ENCODE data around the gene MAS1L. TPM values are rescaled to one million over a fixed set of nuclear protein-coding genes. Genes with fewer than 3 reads are reported as not detected.

MAS1L gene
- total RNA-seq, 1 experiment from 2014 or later: not detected

- Histone ChIP-seq H3K79me2 (ENCODE audit: insufficient read depth, low read length) (no peaks in the 10 kb centered on the region), H3K9me2 (ENCODE audit: insufficient read depth) (no peaks in the 10 kb centered on the region; the same call in 1 of the 2 replicates), H3K9ac (ENCODE audit: low read length) (no peak overlapping the region), H3K27ac (ENCODE audit: low read depth, low read length) (no peak overlapping the region), H2AFZ (ENCODE audit: low read depth, low read length, poor library complexity, severe bottlenecking) (no peak overlapping the region), H3K27me3 (ENCODE audit: insufficient read depth, low read length) (peaks cover 4% of the 10 kb centered on the region; the same call in 1 of the 2 replicates), H3K4me3 (replicated peaks in 1 of 2; ENCODE audit: low read depth in 1 of 2, low read length in 2 of 2) (no peak overlapping the region), H3K9me3 (ENCODE audit: control insufficient read depth in 1 of 2, insufficient read depth in 1 of 2, low read depth in 1 of 2, low read length in 2 of 2) (no peaks in the 10 kb centered on the region), H3K4me1 (ENCODE audit: control insufficient read depth in 1 of 2, insufficient read depth in 2 of 2, low read length in 2 of 2) (no peaks in the 10 kb centered on the region), H3K36me3 (ENCODE audit: control insufficient read depth in 1 of 2, insufficient read depth in 2 of 2, low read length in 2 of 2) (no peaks in the 10 kb centered on the region), H4K20me1 (ENCODE audit: insufficient read depth) (no peaks in the 10 kb centered on the region), H3K4me2 (ENCODE audit: low read length) (no peak overlapping the region)
- DNase-seq (ENCODE audit: low read depth, low spot score) (no peak), ATAC-seq (no peak)
- no TSS peak for BruUV-seq (replicated peaks)
- intact Hi-C loops (cut with micrococcal nuclease): no loop called here
- POLR2A ChIA-PET: no interaction called here
- CTCF ChIA-PET: no interaction called here
- TF ChIP-seq REST (IDR thresholded peaks at IDR 0.05; ENCODE audit: low read depth): no peak
- TF ChIP-seq SIN3A (IDR thresholded peaks at IDR 0.05; ENCODE audit: low read depth): no peak
- TF ChIP-seq TCF7L2 (IDR thresholded peaks at IDR 0.05; ENCODE audit: borderline replicate concordance, extremely low read depth, insufficient read depth, insufficient read length): no peak
- no peak for TF ChIP-seq FOSL1 (IDR thresholded peaks at IDR 0.05; ENCODE audit: low read depth)
- TF ChIP-seq ELF1 (IDR thresholded peaks at IDR 0.05; ENCODE audit: borderline replicate concordance, low read depth): no peak
- RAD21 ChIA-PET (ENCODE audit: low non-redundant PET in 1 of 2, low total read pairs in 2 of 2, uncharacterized antibody in 2 of 2, unreplicated experiment in 2 of 2): no interaction called here
Measured at GRCh38 chr6:29488874-29489273, 1.1 kb upstream of the MAS1L start.

GRCh38 chr6:29487131-29487530, 625 bp downstream of the MAS1L start:
- CTCF ChIA-PET: no interaction called here
- no peaks in the 10 kb centered on the region for H3K4me1 ChIP-seq (ENCODE audit: control insufficient read depth in 1 of 2, insufficient read depth in 2 of 2, low read length in 2 of 2)
- H3K9ac ChIP-seq (ENCODE audit: low read length): no peak overlapping the region
- BruUV-seq (replicated peaks): no TSS peak
- H4K20me1 ChIP-seq (ENCODE audit: insufficient read depth): no peaks in the 10 kb centered on the region
- no peak overlapping the region for H3K4me2 ChIP-seq (ENCODE audit: low read length)
- H3K27ac ChIP-seq (ENCODE audit: low read depth, low read length): no peak overlapping the region
- no peaks in the 10 kb centered on the region for H3K79me2 ChIP-seq (ENCODE audit: insufficient read depth, low read length)
- no peaks in the 10 kb centered on the region for H3K27me3 ChIP-seq (ENCODE audit: insufficient read depth, low read length)
- no peak overlapping the region for H2AFZ ChIP-seq (ENCODE audit: low read depth, low read length, poor library complexity, severe bottlenecking)
- POLR2A ChIA-PET: no interaction called here
- no peaks in the 10 kb centered on the region; the same call in 1 of the 2 replicates for H3K9me2 ChIP-seq (ENCODE audit: insufficient read depth)
- intact Hi-C loops (cut with micrococcal nuclease): no loop called here
- no peaks in the 10 kb centered on the region for H3K9me3 ChIP-seq (ENCODE audit: control insufficient read depth in 1 of 2, insufficient read depth in 1 of 2, low read depth in 1 of 2, low read length in 2 of 2)
- H3K36me3 ChIP-seq (ENCODE audit: control insufficient read depth in 1 of 2, insufficient read depth in 2 of 2, low read length in 2 of 2): no peaks in the 10 kb centered on the region
- H3K4me3 ChIP-seq (replicated peaks in 1 of 2; ENCODE audit: low read depth in 1 of 2, low read length in 2 of 2): no peak overlapping the region
- ATAC-seq: no peak
- RAD21 ChIA-PET (ENCODE audit: low non-redundant PET in 1 of 2, low total read pairs in 2 of 2, uncharacterized antibody in 2 of 2, unreplicated experiment in 2 of 2): no interaction called here
- TF ChIP-seq FOSL1 (IDR thresholded peaks at IDR 0.05; ENCODE audit: low read depth) (no peak), JUND (IDR thresholded peaks at IDR 0.05) (no peak), ATF3 (IDR thresholded peaks at IDR 0.05) (no peak)
- no peak for DNase-seq (ENCODE audit: low read depth, low spot score)

All from HCT116 (cell line).